HCT116 (cell line): ENCODE results near the gene ZBTB24. TPM values are rescaled to one million over a fixed set of nuclear protein-coding genes. Genes with fewer than 3 reads are reported as not detected.

Experiments used
- ATAC-seq: fragments of 200-7000 bp; cut with Tn5 transposase; 2 replicates; pipeline ENCODE4 v1.9.1; 2020; ENCODE audit warnings: mild to moderate bottlenecking, moderate library complexity
- BruUV-seq: library from RNA; stranded (reverse); fragments of 400-500 nt; replicated peaks from 2 replicates; lab custom pipeline; 2021; lab: Mats Ljungman, UMichigan
- CTCF ChIA-PET: fragments of 300-600 bp; sonication (Branson Sonifier 250); formaldehyde crosslinking; loops from one replicate; lab custom pipeline; 2021; ENCODE audit warnings: antibody characterized with exemption; lab: Charles Lee
- POLR2A ChIA-PET: fragments of 300-600, 350-600 bp; sonication (Branson Sonifier 250); formaldehyde crosslinking; loops from one replicate; lab custom pipeline; 2021; ENCODE audit warnings: antibody characterized with exemption; lab: Charles Lee
- RAD21 ChIA-PET, 2 experiments: fragments of 300-600 bp; sonication (Branson Sonifier 250); formaldehyde crosslinking; loops; one replicate each; lab custom pipeline; 2023; ENCODE audit warnings: low total read pairs in 2 of 2; ENCODE audit not compliant: uncharacterized antibody in 2 of 2, unreplicated experiment in 2 of 2, low non-redundant PET in 1 of 2; lab: Charles Lee
- DNase-seq: peaks from one replicate; pipeline ENCODE4 v3.0.0-alpha.2; 2010; ENCODE audit warnings: low read depth, low spot score
- H2AFZ ChIP-seq: fragments of 200-600 bp; shearing (Covaris generic), sonication (generic); 2 replicates; pipeline ENCODE4 v1.6.1; 2017; ENCODE audit warnings: low read depth, mixed run types, mixed read lengths, antibody characterized with exemption, low read length; ENCODE audit not compliant: poor library complexity, severe bottlenecking
- H3K27ac ChIP-seq: 2 replicates; pipeline ENCODE4 v1.5.1; 2012; ENCODE audit warnings: low read depth, low read length
- H3K27me3 ChIP-seq: fragments of 200-600 bp; sonication (generic); 2 replicates; pipeline ENCODE4 v1.6.1; 2016; ENCODE audit warnings: mixed run types, low read length, mixed read lengths; ENCODE audit not compliant: insufficient read depth
- H3K36me3 ChIP-seq, 2 experiments: fragments of 200-500 bp in 1 of 2; fragments of 200-600 bp in 1 of 2; sonication (Bioruptor generic) in 1 of 2; sonication (generic) in 1 of 2; 2 replicates each; pipeline versions ENCODE4 v1.5.1 to v1.6.1; 2014 to 2016; ENCODE audit warnings: low read length in 2 of 2, inconsistent platforms in 1 of 2, mixed read lengths in 1 of 2, mixed run types in 1 of 2; ENCODE audit not compliant: insufficient read depth in 2 of 2, control insufficient read depth in 1 of 2
- H3K4me1 ChIP-seq, 2 experiments: fragments of 200-600 bp in 1 of 2; sonication (generic) in 1 of 2; 2 replicates each; pipeline versions ENCODE4 v1.5.1 to v1.6.1; 2012 to 2017; ENCODE audit warnings: low read length in 2 of 2, inconsistent platforms in 1 of 2, mild to moderate bottlenecking in 1 of 2, mixed read lengths in 1 of 2, mixed run types in 1 of 2, moderate library complexity in 1 of 2; ENCODE audit not compliant: insufficient read depth in 2 of 2, control insufficient read depth in 1 of 2
- H3K4me2 ChIP-seq: fragments of 200-600 bp; sonication (generic); 2 replicates; pipeline ENCODE4 v1.6.1; 2017; ENCODE audit warnings: mixed run types, low read length, mixed read lengths
- H3K4me3 ChIP-seq, 2 experiments: fragments of 200-600 bp in 1 of 2; sonication (generic) in 1 of 2; replicated peaks in 1 of 2; 2 replicates each; pipeline ENCODE4 v1.5.1; 2011 to 2016; ENCODE audit warnings: low read length in 2 of 2, control low read depth in 1 of 2, low read depth in 1 of 2, mild to moderate bottlenecking in 1 of 2, mixed read lengths in 1 of 2, mixed run types in 1 of 2
- H3K79me2 ChIP-seq: fragments of 200-600 bp; sonication (generic); 2 replicates; pipeline ENCODE4 v1.6.1; 2017; ENCODE audit warnings: mild to moderate bottlenecking, mixed run types, low read length, moderate library complexity, mixed read lengths; ENCODE audit not compliant: insufficient read depth
- H3K9ac ChIP-seq: fragments of 200-600 bp; sonication (generic); 2 replicates; pipeline ENCODE4 v1.6.1; 2016; ENCODE audit warnings: low read length, mixed read lengths
- H3K9me2 ChIP-seq: fragments of 200-600 bp; sonication (generic), shearing (Covaris generic); 2 replicates; pipeline ENCODE4 v1.6.1; 2017; ENCODE audit warnings: mixed run types, mild to moderate bottlenecking, moderate library complexity; ENCODE audit not compliant: insufficient read depth
- H3K9me3 ChIP-seq, 2 experiments: fragments of 200-500 bp in 1 of 2; fragments of 200-600 bp in 1 of 2; sonication (Bioruptor generic) in 1 of 2; sonication (generic) in 1 of 2; 2 replicates each; pipeline ENCODE4 v1.6.1; 2014 to 2017; ENCODE audit warnings: low read length in 2 of 2, mixed read lengths in 2 of 2, inconsistent platforms in 1 of 2, low read depth in 1 of 2, mild to moderate bottlenecking in 1 of 2, mixed run types in 1 of 2, moderate library complexity in 1 of 2; ENCODE audit not compliant: control insufficient read depth in 1 of 2, insufficient read depth in 1 of 2
- H4K20me1 ChIP-seq: fragments of 200-600 bp; sonication (generic), shearing (Covaris generic); 2 replicates; pipeline ENCODE4 v1.6.1; 2017; ENCODE audit warnings: mixed run types, mild to moderate bottlenecking, moderate library complexity; ENCODE audit not compliant: insufficient read depth
- ATF3 ChIP-seq: IDR thresholded peaks from 2 replicates; pipeline ENCODE4 v1.6.1; 2012
- CTCF ChIP-seq, 3 experiments: fragments of 200-600 bp in 1 of 3; sonication (generic) in 1 of 3; IDR thresholded peaks in 2 of 3; conservative IDR thresholded peaks in 1 of 3; 2 replicates each; pipeline ENCODE4 v1.5.1; 2012 to 2017; ENCODE audit warnings: low read depth in 2 of 3, low read length in 2 of 3, antibody characterized with exemption in 1 of 3, borderline replicate concordance in 1 of 3, control low read depth in 1 of 3, mild to moderate bottlenecking in 1 of 3, mixed read lengths in 1 of 3, mixed run types in 1 of 3, moderate library complexity in 1 of 3; ENCODE audit not compliant: insufficient read depth in 1 of 3
- EZH2 ChIP-seq: fragments of 200-600 bp; sonication (generic); IDR thresholded peaks from 2 replicates; pipeline ENCODE4 v1.6.1; 2017; ENCODE audit warnings: antibody characterized with exemption, mixed run types
- EZH2phosphoT487 ChIP-seq: fragments of 200-600 bp; IDR thresholded peaks from 2 replicates; pipeline ENCODE4 v1.6.1; 2018; ENCODE audit warnings: antibody characterized with exemption, borderline replicate concordance
- MAX ChIP-seq: IDR thresholded peaks from 2 replicates; pipeline ENCODE4 v1.6.1; 2012
- POLR2AphosphoS5 ChIP-seq: IDR thresholded peaks from 2 replicates; pipeline ENCODE4 v1.6.1; 2011; ENCODE audit warnings: mild to moderate bottlenecking, low read depth, low read length, moderate library complexity
- SP1 ChIP-seq: IDR thresholded peaks from 2 replicates; pipeline ENCODE4 v1.6.1; 2012; ENCODE audit warnings: low read depth
- SRF ChIP-seq: IDR thresholded peaks from 2 replicates; pipeline ENCODE4 v1.6.1; 2012; ENCODE audit warnings: low read depth
- TCF7L2 ChIP-seq: IDR thresholded peaks from 2 replicates; pipeline ENCODE4 v1.7.0; 2011; ENCODE audit warnings: borderline replicate concordance, inconsistent platforms; ENCODE audit not compliant: insufficient read depth, insufficient read length; ENCODE audit errors: extremely low read depth
- YY1 ChIP-seq: IDR thresholded peaks from 2 replicates; pipeline ENCODE4 v1.6.1; 2011; ENCODE audit warnings: low read length, low read depth, moderate library complexity, mild to moderate bottlenecking; ENCODE audit not compliant: insufficient replicate concordance; ENCODE audit errors: extremely low read depth
- ZBTB33 ChIP-seq: IDR thresholded peaks from 2 replicates; pipeline ENCODE4 v1.6.1; 2011; ENCODE audit warnings: mild to moderate bottlenecking, low read length, moderate library complexity; ENCODE audit not compliant: insufficient replicate concordance; ENCODE audit errors: extremely low read depth
- ZNF274 ChIP-seq: fragments of 200-500 bp; sonication (Bioruptor generic); IDR thresholded peaks from 2 replicates; pipeline ENCODE4 v1.6.1; 2014; ENCODE audit warnings: mild to moderate bottlenecking, low read depth, low read length, inconsistent platforms
- intact Hi-C: fragments of 100-400 bp; cut with micrococcal nuclease; formaldehyde crosslinking; loops from 2 replicates; pipeline ENCODE4 v1.10.0; 2022
- total RNA-seq: library from RNA; stranded (reverse); gene quantifications from one replicate; pipeline ENCODE4 v1.2.1, GENCODE V29; 2021; ENCODE audit not compliant: unreplicated experiment

Gene ZBTB24
- total RNA-seq, 1 experiment from 2014 or later: 11.3 TPM

- no peak overlapping the region for H3K9ac ChIP-seq
- no peaks in the 10 kb centered on the region for H3K27me3 ChIP-seq
- no peak overlapping the region for H3K27ac ChIP-seq
- no peaks in the 10 kb centered on the region for H3K9me3 ChIP-seq
- no peak for DNase-seq
- H3K9me2 ChIP-seq: no peaks in the 10 kb centered on the region
- H2AFZ ChIP-seq: no peak overlapping the region
- H3K79me2 ChIP-seq: no peaks in the 10 kb centered on the region
- H3K36me3 ChIP-seq: peaks cover 0 to 5% of the 10 kb centered on the region in 2 experiments; a peak in 1 of 4 replicates
- H4K20me1 ChIP-seq: no peaks in the 10 kb centered on the region
- POLR2A ChIA-PET: interaction anchor here (1.6 kb wide), 1 partner anchor 12 kb away, joined by 5 read pairs; no protein-coding TSS in a partner anchor
- RAD21 ChIA-PET: no interaction called here
- H3K4me2 ChIP-seq: peak overlapping the region; percentile 93; the same call in 1 of the 2 replicates
- CTCF ChIA-PET: interaction anchor here (1.6 kb wide), 1 partner anchor 13 kb away, joined by 4 read pairs; the partner anchor contains the start of genes PPIL6 and SMPD2
- 0 out of 4 replicates have a peak overlapping the region, but pooled peaks of 1 of the 2 experiments have one; percentile 85 for H3K4me3 ChIP-seq
- intact Hi-C loops: no loop called here
- TF ChIP-seq SP1 (no peak), ZNF274 (no peak), CTCF (IDR thresholded peaks at IDR 0.05 in 2 of 3, conservative IDR thresholded peaks at IDR 0.05 in 1 of 3; ENCODE audit: borderline replicate concordance in 1 of 3, insufficient read depth in 1 of 3, low read depth in 2 of 3, low read length in 2 of 3) (no peak), EZH2phosphoT487 (no peak), ZBTB33 (no peak), TCF7L2 (no peak), POLR2AphosphoS5 (no peak), SRF (no peak), ATF3 (no peak), EZH2 (no peak), MAX (no peak), YY1 (no peak)
- no peak for ATAC-seq
- BruUV-seq: no TSS peak
- peaks cover 4 to 40% of the 10 kb centered on the region in 2 experiments; a peak in 3 of 4 replicates for H3K4me1 ChIP-seq
These were observed 29.2 kb downstream of the ZBTB24 start for GRCh38 chr6:109453594-109454495.
